GM12891 (cell line): ENCODE measurements around the gene MYL11.

Experiments
- POLR2AphosphoS5 ChIP-seq: IDR thresholded peaks from 2 replicates; pipeline ENCODE4 v1.6.1; 2011; ENCODE audit warnings: low read depth, low read length, control low read depth
- POU2F2 ChIP-seq: IDR thresholded peaks from 2 replicates; pipeline ENCODE4 v1.6.1; 2011; ENCODE audit warnings: low read depth, mild to moderate bottlenecking, control low read depth, low read length, moderate library complexity
- TAF1 ChIP-seq: IDR thresholded peaks from 2 replicates; pipeline ENCODE4 v1.6.1; 2011; ENCODE audit warnings: low read depth, low read length, control low read depth

GRCh38 chr16:30368122-30368791, 6.3 kb upstream of the MYL11 start:
- TF ChIP-seq POLR2AphosphoS5: no peak
- no peak for TF ChIP-seq POU2F2
- TF ChIP-seq TAF1: no peak
